NCI-H345 (cell line): ENCODE measurements around the gene PHOX2A.

ENCODE experiments used
- DNase-seq: peaks from one replicate; lab custom pipeline; 2025; lab: John Stamatoyannopoulos, UW

PHOX2A gene

GRCh38 chr11:72249961-72250360, 6.0 kb upstream of the PHOX2A start:
- no peak for DNase-seq

DNA sequence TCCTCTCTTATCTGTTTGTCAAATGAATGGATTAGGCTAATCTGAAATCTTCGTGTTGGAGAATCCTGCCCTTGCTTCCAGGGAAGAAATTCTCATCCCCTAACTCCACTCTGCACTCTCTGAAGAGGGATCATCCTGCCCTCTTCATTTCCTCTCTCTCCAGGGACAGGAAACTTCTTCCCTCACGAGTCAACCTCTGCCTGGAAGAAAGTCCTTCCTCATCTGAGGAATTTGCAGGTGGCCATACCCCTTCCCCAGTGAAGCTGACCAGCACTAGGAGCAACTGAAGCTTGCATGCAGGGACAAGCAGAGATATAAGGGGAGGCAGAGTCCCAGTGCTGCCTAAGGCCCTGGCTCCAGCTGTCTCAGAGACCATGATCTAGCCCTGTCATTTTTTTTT, 3.6 kb upstream of the PHOX2A start:
- DNase-seq, result no peak

DNA sequence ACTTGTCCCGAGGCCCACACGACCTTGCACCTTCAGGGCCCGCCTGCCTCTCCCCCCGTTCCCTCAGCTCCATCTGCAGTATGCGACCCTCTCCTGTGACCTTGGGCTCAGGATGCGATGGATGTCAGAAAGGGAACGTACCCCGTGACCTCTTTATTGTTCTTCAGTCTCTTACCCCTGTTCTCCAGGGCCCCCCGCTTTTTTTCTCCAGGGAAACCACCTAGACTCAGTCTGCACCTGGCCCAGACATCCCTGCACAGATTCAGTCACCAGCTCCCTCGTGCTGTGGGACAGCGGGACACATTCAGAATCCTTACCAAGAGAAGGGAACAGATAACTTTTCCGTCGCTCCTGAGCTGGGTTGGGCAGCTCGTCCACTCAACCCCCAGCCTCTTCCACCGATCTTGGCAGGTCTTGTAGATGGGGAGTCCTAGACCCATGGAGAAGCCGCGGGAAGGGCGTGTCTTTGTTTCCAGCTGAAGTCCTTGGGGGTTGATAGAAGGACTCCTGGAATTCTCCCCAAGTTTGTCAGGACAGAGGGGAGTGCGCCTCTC, 1.4 kb upstream of the PHOX2A start:
- no peak for DNase-seq

DNA sequence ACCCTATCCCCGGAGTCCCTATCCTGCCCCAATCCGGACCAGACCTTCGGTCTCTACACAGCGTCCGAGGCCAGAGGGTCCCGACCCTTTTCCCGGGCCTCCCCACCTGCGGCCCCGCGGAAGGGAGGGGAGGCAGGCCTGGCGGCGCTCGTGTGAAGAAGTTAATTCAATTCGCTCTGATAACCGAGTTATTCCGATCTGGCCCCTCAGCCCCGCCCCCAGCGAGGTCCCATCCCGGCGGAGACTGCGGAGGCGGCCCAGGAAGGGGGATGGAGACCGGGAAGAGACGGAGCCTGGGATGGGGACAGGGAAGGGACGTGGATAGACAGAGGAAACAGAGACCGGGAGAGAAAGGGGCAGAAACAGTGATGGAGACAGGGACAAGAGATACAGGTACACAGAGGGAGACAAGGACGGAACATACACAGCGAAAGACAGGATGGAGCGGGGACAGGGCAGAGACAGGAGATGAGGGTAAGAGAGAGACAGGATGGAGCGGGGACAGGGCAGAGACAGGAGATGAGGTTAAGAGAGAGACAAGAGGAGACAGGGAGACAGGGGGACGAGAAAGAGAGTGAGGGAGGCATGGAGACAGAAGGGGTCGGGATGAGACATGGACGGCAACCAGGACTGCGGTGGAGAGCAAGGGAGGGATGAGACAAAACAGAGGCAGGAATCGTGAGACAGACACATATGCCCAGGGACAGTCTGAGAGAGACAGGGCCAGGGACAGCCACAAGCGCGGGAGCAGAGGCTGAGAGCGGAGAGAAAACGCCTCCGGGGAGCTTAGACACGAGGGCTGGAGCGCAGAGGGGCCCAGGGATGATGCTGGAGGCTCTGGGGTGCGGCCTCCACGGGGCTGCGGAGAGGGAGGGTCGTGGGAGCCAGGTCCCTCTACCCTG, 636 bp upstream of the PHOX2A start:
- DNase-seq, result no peak

DNA sequence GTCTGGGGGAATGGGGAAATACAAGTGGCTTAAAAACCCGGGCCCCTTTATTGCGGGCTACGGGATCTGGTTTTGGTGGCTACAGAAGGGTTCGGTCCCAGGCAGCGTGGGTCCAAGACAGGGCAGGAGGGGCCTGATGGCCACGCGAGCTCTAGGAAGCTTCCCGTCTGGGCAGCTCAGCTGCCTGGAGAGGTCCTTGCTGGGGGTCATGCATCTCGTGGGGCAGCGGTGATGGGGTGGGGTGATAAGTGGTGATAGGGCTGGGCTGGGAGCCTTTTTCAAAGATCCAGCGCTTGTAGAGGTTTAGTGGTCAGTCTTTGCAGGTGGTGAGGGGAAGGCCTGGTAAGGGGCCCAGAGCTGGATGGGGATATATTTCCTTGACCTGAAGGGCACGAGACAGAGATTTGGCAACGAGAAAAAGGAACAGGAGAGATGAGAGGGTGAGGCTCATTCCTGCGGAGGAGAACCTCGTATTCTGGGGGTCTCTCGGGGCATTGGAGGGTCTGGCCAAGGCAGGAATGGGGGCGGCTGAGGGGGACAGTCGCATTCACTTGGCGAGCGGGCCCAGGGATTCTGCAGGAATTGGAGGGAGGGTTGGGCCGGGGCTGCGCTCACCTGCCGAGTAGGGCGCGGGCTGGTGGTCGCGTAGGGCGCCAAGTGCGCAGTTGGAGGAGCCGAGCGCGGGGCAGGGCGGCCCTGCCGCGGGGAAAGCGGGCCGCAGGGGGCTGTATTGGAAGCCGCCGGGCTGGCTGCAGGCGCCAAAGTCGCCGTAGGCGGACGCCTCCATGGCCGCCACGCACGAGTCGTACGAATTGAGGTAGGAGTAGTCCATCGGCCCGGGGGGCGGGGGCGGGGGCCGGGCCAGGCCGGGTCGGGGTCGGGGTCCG, 560 bp downstream of the PHOX2A start:
- DNase-seq, result no peak

DNA sequence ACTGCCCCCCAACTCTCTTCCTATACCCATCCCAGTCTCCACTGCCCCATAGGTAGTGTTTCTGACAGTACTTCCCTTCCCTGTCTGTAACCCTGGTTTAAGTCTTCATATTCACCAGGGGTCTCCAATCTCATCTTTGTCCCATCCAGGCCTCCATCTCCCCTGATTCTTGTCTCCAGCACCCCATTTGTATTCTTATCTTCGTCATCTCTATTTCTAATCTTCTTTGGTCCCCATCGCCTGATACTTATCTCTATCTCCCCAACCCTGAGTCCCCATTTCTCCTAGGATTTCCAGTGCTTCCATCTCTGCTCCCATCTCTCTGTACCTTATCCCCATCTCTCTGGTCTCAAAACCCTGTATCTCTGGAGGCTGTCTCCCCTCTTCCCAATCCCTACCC, 1.8 kb downstream of the PHOX2A start:
- DNase-seq, result no peak

- no peak for DNase-seq
These were observed 2.6 kb downstream of the PHOX2A start for GRCh38 chr11:72241291-72241781.

- DNase-seq, result peak; percentile 24
These were observed 3.3 kb downstream of the PHOX2A start for GRCh38 chr11:72240461-72241290.

- DNase-seq, result no peak
These were observed 4.0 kb downstream of the PHOX2A start for GRCh38 chr11:72239849-72240460.

GRCh38 chr11:72239313-72239848, 4.6 kb downstream of the PHOX2A start:
- DNase-seq, result peak; percentile 54

DNA sequence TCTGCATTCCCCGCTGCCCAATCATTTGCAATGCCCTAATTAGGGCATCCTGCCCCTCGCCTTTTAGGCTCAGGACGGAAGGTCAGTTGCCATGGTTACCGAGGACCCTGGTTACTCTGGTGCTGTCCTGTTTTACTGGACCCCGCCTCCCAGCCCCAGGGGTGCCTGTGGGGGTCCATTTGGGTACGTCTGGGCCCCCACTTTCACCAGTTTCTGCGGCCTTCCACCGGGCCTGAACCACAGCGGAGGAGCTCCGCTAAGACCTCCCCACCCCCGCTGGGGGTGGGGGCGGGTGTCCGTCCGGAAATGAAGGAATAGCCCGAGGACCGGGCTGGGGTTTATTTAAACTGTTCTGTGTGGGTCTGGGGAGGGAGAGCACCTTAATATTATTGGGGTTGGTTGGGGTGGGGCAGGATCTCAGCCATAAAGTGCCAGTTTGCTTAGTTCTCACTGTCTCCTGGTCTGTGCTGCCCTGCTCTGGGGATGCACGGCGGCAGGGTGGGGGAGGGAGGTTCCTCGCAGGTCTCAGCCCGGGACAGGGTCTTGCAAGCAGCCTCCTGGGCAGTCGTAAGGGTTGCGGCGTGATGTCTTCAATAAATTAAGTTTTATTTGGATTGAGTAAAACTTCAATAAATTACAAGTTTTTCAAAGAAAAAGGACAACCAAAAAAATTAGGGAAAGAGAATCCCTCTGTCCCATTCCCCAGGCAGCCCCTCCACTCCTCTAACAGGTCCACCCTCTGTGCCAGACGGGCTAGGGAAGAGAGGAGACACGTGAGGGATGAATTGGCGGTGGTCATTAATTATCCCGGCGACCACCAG, 5.3 kb downstream of the PHOX2A start:
- no peak for DNase-seq

DNA sequence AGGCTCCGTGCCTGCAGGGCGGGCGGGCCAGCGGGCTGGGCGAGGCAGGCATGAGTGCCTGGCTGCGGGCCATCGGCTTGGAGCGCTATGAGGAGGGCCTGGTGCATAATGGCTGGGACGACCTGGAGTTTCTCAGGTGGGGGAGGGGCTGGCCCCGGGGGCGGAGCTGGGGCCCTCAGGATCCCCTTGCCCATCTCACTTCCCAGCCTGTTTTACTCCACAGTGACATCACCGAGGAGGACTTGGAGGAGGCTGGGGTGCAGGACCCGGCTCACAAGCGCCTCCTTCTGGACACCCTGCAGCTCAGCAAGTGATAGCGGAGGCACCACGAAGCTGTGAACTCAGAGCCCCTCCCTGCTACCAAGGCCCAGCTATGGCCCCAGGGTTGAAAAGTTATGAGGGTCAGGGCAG, 5.9 kb downstream of the PHOX2A start:
- DNase-seq, result peak; percentile 78

GRCh38 chr11:72237112-72237931, 6.7 kb downstream of the PHOX2A start:
- no peak for DNase-seq

DNA sequence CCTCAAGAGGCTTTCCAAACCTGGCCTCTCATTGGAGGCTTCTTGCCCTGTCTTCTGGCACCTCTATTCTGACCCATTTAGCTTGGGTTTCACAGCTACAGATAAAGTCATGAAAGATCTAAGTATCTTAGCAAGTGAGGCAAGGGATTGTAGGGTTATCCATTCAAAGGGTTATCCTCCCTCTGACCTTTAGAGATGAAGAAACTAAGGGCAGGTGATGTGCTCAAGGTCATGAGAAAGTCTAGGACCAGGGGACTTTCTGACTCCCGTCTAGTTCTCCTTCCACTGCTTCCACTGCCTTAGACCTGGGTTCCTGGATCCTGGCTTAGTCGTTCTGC, 7.2 kb downstream of the PHOX2A start:
- DNase-seq, result no peak

DNA sequence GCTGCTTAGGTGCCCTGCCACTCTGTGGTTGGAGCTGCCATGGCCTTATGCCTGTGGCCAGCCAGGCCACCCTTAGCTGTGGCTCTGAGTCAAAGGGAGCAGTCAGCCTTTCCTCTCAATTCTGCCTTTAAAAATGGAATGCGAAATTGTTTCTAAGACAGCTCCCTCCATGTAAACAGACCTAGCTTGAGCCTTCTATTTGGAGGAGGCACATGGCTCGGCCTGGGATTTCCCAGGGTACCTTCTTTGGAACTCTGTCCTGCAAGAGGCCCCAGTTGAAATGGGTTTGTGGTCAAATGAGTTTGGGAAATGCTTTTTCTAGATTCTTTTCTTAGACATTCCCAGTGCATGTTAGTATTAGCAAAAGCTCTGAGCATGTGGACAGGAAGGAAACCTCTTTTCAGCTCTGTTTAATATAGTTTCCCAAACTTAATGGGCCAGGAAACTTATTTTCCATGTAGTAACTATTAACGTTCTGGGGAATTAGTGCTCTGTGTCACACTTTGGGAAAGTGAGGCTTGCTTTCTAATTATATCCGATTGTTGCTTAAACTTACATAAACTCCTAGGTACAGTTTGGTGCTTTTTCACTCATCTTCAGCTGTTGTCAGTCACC, 7.8 kb downstream of the PHOX2A start:
- DNase-seq, result no peak

GRCh38 chr11:72235351-72236057, 8.5 kb downstream of the PHOX2A start:
- DNase-seq, result no peak

DNA sequence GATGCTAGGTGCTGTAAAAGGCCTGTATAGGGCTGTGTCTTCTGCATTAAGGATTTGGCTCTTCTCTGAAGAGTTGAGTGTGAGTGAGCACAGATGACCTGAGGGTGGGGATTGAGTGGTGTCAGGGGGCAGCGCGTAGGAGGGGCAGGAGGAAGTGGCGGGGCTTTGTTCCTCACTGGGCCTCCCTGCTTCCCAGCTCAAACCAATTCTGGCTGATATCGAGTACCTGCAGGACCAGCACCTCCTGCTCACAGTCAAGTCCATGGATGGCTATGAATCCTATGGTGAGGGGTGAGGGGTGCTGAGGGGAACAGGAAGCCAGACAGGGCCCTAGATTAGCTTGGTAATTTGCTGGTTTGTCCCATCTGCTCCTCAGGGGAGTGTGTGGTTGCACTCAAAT, 9.1 kb downstream of the PHOX2A start:
- no peak for DNase-seq

DNA sequence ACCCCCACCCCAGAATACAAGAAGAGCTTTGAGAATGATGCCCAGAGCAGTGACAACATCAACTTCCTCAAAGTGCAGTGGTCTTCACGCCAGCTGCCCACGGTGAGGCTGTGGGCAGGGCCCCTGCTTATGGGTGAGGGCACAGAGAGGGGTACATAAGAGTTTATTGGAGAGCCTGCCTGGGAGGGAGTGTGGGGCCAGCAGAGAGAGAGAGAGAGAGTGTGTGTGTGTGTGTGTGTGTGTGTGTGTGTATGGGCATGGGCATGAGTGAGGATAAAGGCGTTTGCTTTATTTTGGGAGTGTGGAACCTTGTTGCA, 9.5 kb downstream of the PHOX2A start:
- no peak for DNase-seq
